K562 (cell line): ENCODE data around the gene GPR25. TPM values are rescaled to one million over a fixed set of nuclear protein-coding genes. Genes with fewer than 3 reads are reported as not detected.
A peak's percentile ranks its signal among the peaks of the same experiment; 100 is the strongest.

Experiments
- ATAC-seq: fragments of 200-7000 bp; cut with Tn5 transposase; 3 replicates; pipeline ENCODE4 v1.9.1; 2020; ENCODE audit warnings: moderate library complexity
- BruUV-seq: library from RNA; stranded (reverse); fragments of 400-500 nt; replicated peaks from 2 replicates; lab custom pipeline; 2021; lab: Mats Ljungman, UMichigan
- CTCF ChIA-PET: fragments of 300-600 bp; formaldehyde crosslinking; extraction: SDS; loops from one replicate; lab custom pipeline; 2021; ENCODE audit warnings: low intra/inter-chr PET ratio; lab: Yijun Ruan, JAX
- POLR2A ChIA-PET: fragments of 300-600, 350-650 bp; sonication (Branson Sonifier 250); formaldehyde crosslinking; extraction: SDS; loops from one replicate; lab custom pipeline; 2021; ENCODE audit warnings: antibody characterized with exemption, inconsistent platforms; lab: Yijun Ruan, JAX
- DNase-seq, 4 experiments: peaks; one replicate each; pipeline versions ENCODE4 v3.0.0 to v3.0.0-alpha.2; 2011 to 2018; ENCODE audit warnings: low spot score in 3 of 4, mixed read lengths in 3 of 4; ENCODE audit errors: extremely low read depth in 1 of 4
- FAIRE-seq: peaks from 2 replicates; lab custom pipeline; 2011; peaks lifted over from hg19 to GRCh38; lab: Jason Lieb, UNC
- H2AFZ ChIP-seq: 2 replicates; pipeline ENCODE4 v1.6.0; 2011; ENCODE audit warnings: low read depth, low read length, control low read depth, inconsistent platforms
- H3K27ac ChIP-seq: fragments of 200-600 bp; 3 replicates; pipeline ENCODE4 v1.8.0; 2011; ENCODE audit warnings: low read depth, mild to moderate bottlenecking, control low read depth, inconsistent platforms, low read length, moderate library complexity, mixed read lengths; ENCODE audit errors: extremely low read depth
- H3K27me3 ChIP-seq, 2 experiments: fragments of 300-600 bp in 1 of 2; 2 replicates in 1 of 2; 3 replicates in 1 of 2; pipeline versions ENCODE4 v1.6.0 to v1.8.0; 2011; ENCODE audit warnings: inconsistent platforms in 2 of 2, low read length in 2 of 2, mild to moderate bottlenecking in 1 of 2, mixed read lengths in 1 of 2, moderate library complexity in 1 of 2; ENCODE audit not compliant: control insufficient read depth in 2 of 2, insufficient read depth in 2 of 2
- H3K36me3 ChIP-seq: fragments of 300-600 bp; 3 replicates; pipeline ENCODE4 v1.8.0; 2011; ENCODE audit warnings: mild to moderate bottlenecking, low read length, inconsistent platforms; ENCODE audit not compliant: control insufficient read depth, insufficient read depth
- H3K4me1 ChIP-seq, 2 experiments: fragments of 200-600 bp in 1 of 2; replicated peaks in 1 of 2; 2 replicates in 1 of 2; 3 replicates in 1 of 2; pipeline versions ENCODE4 v1.5.1 to v1.8.0; 2011; ENCODE audit warnings: inconsistent platforms in 2 of 2, low read length in 2 of 2, mild to moderate bottlenecking in 1 of 2, mixed read lengths in 1 of 2, moderate library complexity in 1 of 2; ENCODE audit not compliant: control insufficient read depth in 2 of 2, insufficient read depth in 2 of 2
- H3K4me2 ChIP-seq: 2 replicates; pipeline ENCODE4 v1.6.1; 2011; ENCODE audit warnings: low read length, control low read depth, inconsistent platforms, mixed read lengths; ENCODE audit not compliant: insufficient read depth
- H3K4me3 ChIP-seq: fragments of 200-600 bp; sonication (generic), shearing (Covaris generic); 2 replicates; pipeline ENCODE4 v1.5.1; 2016; ENCODE audit warnings: control low read depth, inconsistent platforms
- H3K79me2 ChIP-seq: fragments of 200-600 bp; 3 replicates; pipeline ENCODE4 v1.8.0; 2011; ENCODE audit warnings: low read length, inconsistent platforms; ENCODE audit not compliant: control insufficient read depth, insufficient read depth
- H3K9ac ChIP-seq, 2 experiments: 2 replicates each; pipeline versions ENCODE4 v1.6.0 to v1.6.1; 2011; ENCODE audit warnings: low read depth in 2 of 2, low read length in 2 of 2, control low read depth in 1 of 2, inconsistent platforms in 1 of 2, mild to moderate bottlenecking in 1 of 2, mixed read lengths in 1 of 2; ENCODE audit not compliant: insufficient read depth in 1 of 2
- H3K9me1 ChIP-seq: one replicate; pipeline ENCODE4 v1.6.0; 2011; ENCODE audit warnings: inconsistent platforms, mild to moderate bottlenecking, low read length, moderate library complexity; ENCODE audit not compliant: control insufficient read depth, insufficient read depth
- H3K9me3 ChIP-seq: replicated peaks from 2 replicates; pipeline ENCODE4 v1.5.1; 2011; ENCODE audit warnings: low read depth, low read length, inconsistent platforms; ENCODE audit not compliant: control insufficient read depth, insufficient read depth
- H4K20me1 ChIP-seq: replicated peaks from 2 replicates; pipeline ENCODE4 v1.6.1; 2011; ENCODE audit warnings: low read length, inconsistent platforms, mixed read lengths; ENCODE audit not compliant: control insufficient read depth, insufficient read depth
- ETV6 ChIP-seq, 3 experiments: fragments of 150-350 bp in 1 of 3; sonication (generic) in 1 of 3; formaldehyde crosslinking in 1 of 3; IDR thresholded peaks; 2 replicates each; pipeline versions ENCODE4 v1.6.1 to v1.8.0; 2014 to 2022; ENCODE audit warnings: borderline replicate concordance in 2 of 3, low read depth in 2 of 3, antibody characterized with exemption in 1 of 3, low read length in 1 of 3, mild to moderate bottlenecking in 1 of 3, missing genetic modification reagents in 1 of 3
- FOXA1 ChIP-seq: fragments of 450-650 bp; IDR thresholded peaks from 2 replicates; pipeline ENCODE4 v1.6.1; 2016; ENCODE audit warnings: mild to moderate bottlenecking, borderline replicate concordance
- HDGF ChIP-seq: fragments of 450-650 bp; IDR thresholded peaks from 2 replicates; pipeline ENCODE4 v1.6.1; 2016
- L3MBTL2 ChIP-seq: fragments of 450-650 bp; IDR thresholded peaks from 2 replicates; pipeline ENCODE4 v1.6.1; 2016; ENCODE audit warnings: mild to moderate bottlenecking, moderate library complexity
- MED1 ChIP-seq: sonication (generic); formaldehyde crosslinking; IDR thresholded peaks from 2 replicates; pipeline ENCODE4 v1.8.1; 2023; ENCODE audit warnings: missing genetic modification reagents, borderline replicate concordance
- MTA3 ChIP-seq: fragments of 450-650 bp; formaldehyde crosslinking; IDR thresholded peaks from 2 replicates; pipeline ENCODE4 v1.6.1; 2017; ENCODE audit warnings: mild to moderate bottlenecking, borderline replicate concordance
- RFX1 ChIP-seq: fragments of 450-650 bp; IDR thresholded peaks from 2 replicates; pipeline ENCODE4 v1.6.1; 2016; ENCODE audit warnings: mild to moderate bottlenecking, moderate library complexity
- SMARCC2 ChIP-seq: fragments of 450-650 bp; IDR thresholded peaks from 2 replicates; pipeline ENCODE4 v1.6.1; 2017; ENCODE audit warnings: antibody characterized with exemption, moderate library complexity, mild to moderate bottlenecking, low read depth
- ZNF77 ChIP-seq: fragments of 250-450 bp; sonication (Bioruptor Pico); IDR thresholded peaks from 2 replicates; pipeline ENCODE4 v1.5.0; 2020
- WGBS: fragments of 100-300 bp; shearing (Covaris generic); methylation state at CpG from one replicate; pipeline ENCODE4 v1.1.6; 2016; ENCODE audit warnings: low coverage, mixed read lengths; ENCODE audit not compliant: insufficient coverage; ENCODE audit errors: missing lambda C conversion rate; 5-methylcytosine and 5-hydroxymethylcytosine counted together
- in situ Hi-C: fragments of 300-500 bp; cut with MboI; formaldehyde crosslinking; loops from 4 replicates; pipeline ENCODE4 v1.15.0; 2018; ENCODE audit warnings: inconsistent platforms, mixed read lengths
- intact Hi-C: fragments of 100-400 bp; cut with micrococcal nuclease; formaldehyde crosslinking; loops from 2 replicates; pipeline ENCODE4 v1.14.2; 2022
- polyA plus RNA-seq, 8 experiments: library from polyadenylated mRNA; depleted of rRNA in 4 of 8; stranded (reverse) in 5 of 8; unstranded in 3 of 8; fragments of >200 nt; fragmentation: Nextera tagmentation in 2 of 8; fragmentation: Illumina TruSeq in 1 of 8; extraction: Ambion mirVana in 2 of 8; extraction: Trizol in 1 of 8; gene quantifications; 2 replicates each; pipeline versions ENCODE4 v1.2.1 to v1.2.3, GENCODE V29; 2011 to 2014; ENCODE audit warnings: inconsistent platforms in 1 of 8, missing spikeins in 1 of 8
- total RNA-seq, 7 experiments: library from RNA; depleted of rRNA in 6 of 7; stranded (reverse); fragments of >200 nt in 6 of 7; fragmentation: Illumina TruSeq in 2 of 7; extraction: Trizol in 2 of 7; gene quantifications; 2 replicates each; pipeline versions ENCODE4 v1.2.1 to v1.2.3, GENCODE V29; 2011 to 2021; ENCODE audit warnings: low replicate concordance in 1 of 7

The GPR25 gene
- total and polyA plus RNA-seq, 9 of the 15 experiments (the other 6 are each of a cell fraction or from before 2014, with no cell fraction given), result not detected

DNA sequence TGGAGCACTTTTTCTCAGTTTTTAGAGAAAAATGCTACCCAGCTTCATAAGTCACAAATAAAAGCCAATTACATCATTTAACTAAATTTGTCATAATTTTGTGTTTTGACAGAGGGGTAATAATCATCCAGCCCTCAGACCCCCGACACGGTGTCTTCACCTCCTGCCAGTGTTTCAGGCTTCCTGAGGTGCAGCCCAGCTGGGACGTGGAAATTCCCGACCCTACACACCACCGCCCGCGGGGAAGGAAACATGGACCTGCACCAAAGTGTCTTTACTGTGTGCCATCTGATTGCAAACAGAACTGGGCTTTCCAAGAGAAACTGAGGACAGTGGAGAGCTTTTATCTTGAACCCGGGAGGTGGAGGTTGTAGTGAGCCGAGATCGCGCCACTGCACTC lies 14.3 kb downstream of the GPR25 start (continued):
- TF ChIP-seq ETV6 (IDR thresholded peaks at IDR 0.05; ENCODE audit: borderline replicate concordance in 1 of 2, low read depth in 2 of 2, low read length in 1 of 2) (no peak), ETV6 (CRISPR knock-in tag; IDR thresholded peaks at IDR 0.05; ENCODE audit: borderline replicate concordance) (no peak), HDGF (no peak), RFX1 (no peak), SMARCC2 (no peak), MED1 (no peak)

DNA sequence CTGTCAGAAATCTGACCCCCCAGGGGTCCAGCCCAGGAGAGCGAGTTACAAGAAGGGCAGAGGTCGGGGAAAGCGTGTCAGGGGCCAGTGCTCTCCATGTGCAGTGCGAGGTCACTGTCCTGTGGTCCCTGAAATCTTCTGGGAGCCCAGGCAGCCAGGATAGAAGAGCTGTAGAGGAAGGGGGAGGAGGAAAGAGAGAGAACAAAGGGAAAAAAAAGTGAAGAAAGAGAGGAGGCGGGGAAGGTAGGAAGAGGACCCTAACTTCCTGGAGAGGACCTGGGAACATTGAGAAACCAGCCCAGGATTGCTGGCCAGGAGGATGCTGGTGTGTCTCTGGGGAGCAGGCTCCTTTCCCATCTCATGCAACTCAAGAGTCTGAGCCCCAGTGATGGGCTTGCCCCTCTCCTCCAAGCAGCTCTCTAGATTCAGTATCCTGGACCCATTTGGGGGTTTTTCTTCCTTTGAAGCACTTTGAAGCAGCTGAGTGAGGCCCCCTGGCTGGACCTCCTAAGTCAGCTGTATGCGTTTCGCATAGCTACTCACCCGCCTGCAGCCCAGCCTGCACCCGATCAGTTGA lies 15.1 kb downstream of the GPR25 start:
- CTCF ChIA-PET, result no interaction called here
- DNase-seq (no peak), ATAC-seq (peak; percentile 36), FAIRE-seq (no peak)
- no peaks in the 10 kb centered on the region for H3K9me1 ChIP-seq
- H3K4me2 ChIP-seq, result no peak overlapping the region
- H3K36me3 ChIP-seq, result no peaks in the 10 kb centered on the region
- intact Hi-C loops, result no loop called here
- TF ChIP-seq L3MBTL2 (no peak), ZNF77 (CRISPR knock-in tag) (no peak), FOXA1 (no peak), MTA3 (no peak)
- under 1% methylated on average over 9 of the region's 9 CpGs for WGBS
- no peak overlapping the region for H3K4me3 ChIP-seq
- H3K4me1 ChIP-seq, result peaks cover 7 to 14% of the 10 kb centered on the region in 2 experiments; a peak in 4 of 5 replicates
- no peak overlapping the region for H3K9ac ChIP-seq
- H4K20me1 ChIP-seq, result peaks cover 16% of the 10 kb centered on the region
- H3K27ac ChIP-seq, result no peak overlapping the region
- no peaks in the 10 kb centered on the region for H3K79me2 ChIP-seq
- no peaks in the 10 kb centered on the region for H3K9me3 ChIP-seq
- no peak overlapping the region for H2AFZ ChIP-seq
- no TSS peak for BruUV-seq
- peaks cover 59 to 61% of the 10 kb centered on the region in 2 experiments for H3K27me3 ChIP-seq
- in situ Hi-C loops, result no loop called here
- POLR2A ChIA-PET, result interaction anchor here (0.6 to 1.1 kb wide), 4 partner anchors 8 to 36 kb away, joined by 3 to 6 read pairs (median 4); no protein-coding TSS in a partner anchor
